ENCODE data around the gene FAM20A.

The FAM20A gene

DNA sequence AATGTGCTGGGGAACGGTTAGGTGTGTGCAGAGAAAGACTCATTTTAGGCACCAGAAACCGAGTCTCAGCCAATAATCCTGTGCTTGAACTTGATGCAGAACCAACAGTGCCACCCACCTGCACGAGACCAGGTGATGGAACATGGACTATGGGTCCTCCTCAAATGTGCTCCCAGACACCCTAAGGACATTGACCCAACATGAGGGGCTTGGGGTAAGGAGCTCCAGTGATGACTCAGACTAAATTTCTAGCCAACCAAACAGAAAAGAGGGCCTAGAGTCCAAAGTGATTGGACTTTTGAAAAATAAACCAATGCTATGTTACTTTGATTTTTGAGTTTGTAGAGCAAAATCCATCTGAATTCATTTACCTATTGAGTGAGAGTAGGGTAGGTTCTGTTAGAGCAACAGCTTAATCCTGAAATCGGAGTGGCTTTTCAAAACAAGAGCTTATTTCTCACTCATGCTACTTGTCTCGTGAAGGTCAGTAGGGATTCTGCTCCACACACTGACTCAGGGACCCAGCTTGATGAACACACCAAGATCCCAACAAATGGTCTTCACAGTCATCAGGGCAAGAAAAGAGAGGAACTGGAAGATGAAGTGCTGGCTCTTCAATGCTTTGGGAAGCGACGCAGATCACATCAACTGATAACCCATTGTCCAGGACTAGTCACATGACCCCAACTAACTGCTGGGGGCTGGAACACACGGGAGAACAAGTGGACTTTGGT is 21.8 kb downstream of the FAM20A start:
- no peak for DNase-seq (ENCODE audit: low read depth)
- no peak overlapping the region for H3K4me3 ChIP-seq (ENCODE audit: low read depth, low read length)
- TF ChIP-seq, protein P1, sequence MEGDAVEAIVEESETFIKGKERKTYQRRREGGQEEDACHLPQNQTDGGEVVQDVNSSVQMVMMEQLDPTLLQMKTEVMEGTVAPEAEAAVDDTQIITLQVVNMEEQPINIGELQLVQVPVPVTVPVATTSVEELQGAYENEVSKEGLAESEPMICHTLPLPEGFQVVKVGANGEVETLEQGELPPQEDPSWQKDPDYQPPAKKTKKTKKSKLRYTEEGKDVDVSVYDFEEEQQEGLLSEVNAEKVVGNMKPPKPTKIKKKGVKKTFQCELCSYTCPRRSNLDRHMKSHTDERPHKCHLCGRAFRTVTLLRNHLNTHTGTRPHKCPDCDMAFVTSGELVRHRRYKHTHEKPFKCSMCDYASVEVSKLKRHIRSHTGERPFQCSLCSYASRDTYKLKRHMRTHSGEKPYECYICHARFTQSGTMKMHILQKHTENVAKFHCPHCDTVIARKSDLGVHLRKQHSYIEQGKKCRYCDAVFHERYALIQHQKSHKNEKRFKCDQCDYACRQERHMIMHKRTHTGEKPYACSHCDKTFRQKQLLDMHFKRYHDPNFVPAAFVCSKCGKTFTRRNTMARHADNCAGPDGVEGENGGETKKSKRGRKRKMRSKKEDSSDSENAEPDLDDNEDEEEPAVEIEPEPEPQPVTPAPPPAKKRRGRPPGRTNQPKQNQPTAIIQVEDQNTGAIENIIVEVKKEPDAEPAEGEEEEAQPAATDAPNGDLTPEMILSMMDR (IDR thresholded peaks at IDR 0.05; ENCODE audit: low read depth, low read length, missing control alignments) = no peak
- in situ Hi-C loops (cut with HindIII; ENCODE audit: low sequenced_read_pairs) = no loop called here

DNA sequence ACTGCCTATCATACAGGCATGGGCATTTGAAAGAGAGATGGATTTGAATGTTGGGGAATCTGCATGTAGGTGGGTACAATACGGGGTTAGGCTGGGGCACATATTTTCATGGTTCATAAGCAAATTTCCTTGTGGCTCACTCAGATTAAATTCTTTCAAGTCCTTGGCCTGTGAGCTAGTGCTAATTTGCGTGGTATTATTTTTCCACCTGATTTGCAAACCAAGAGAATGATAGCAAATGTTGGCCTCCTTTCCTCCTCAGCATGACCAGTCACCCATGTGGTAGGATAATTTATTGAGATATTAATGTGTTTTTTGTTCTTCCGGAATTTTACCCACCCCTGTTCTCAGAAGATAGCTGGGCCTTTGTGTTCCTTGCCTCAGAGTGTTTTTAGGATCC is 22.9 kb downstream of the FAM20A start:
- H3K4me3 ChIP-seq (ENCODE audit: low read depth, low read length) = no peak overlapping the region
- TF ChIP-seq, protein P1 (IDR thresholded peaks at IDR 0.05; ENCODE audit: low read depth, low read length, missing control alignments) = no peak
- in situ Hi-C loops (cut with HindIII; ENCODE audit: low sequenced_read_pairs) = no loop called here
- DNase-seq (ENCODE audit: low read depth) = no peak

DNA sequence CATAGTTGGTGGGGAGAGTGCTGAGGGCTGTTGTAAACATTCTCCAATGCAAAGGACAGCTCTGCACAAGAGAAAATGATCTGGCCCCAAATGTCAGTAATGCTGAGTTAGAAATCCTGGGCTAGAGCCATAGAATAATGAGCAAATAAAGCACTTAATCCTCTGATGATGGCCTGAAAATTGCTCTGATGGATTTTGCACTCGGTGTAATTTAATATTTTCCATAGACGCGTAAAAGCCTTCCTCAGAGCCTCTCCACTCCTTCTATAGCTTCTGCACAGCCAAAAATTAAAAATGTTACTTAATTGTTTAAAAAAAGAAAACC is 23.7 kb downstream of the FAM20A start:
- no peak overlapping the region for H3K4me3 ChIP-seq (ENCODE audit: low read depth, low read length)
- TF ChIP-seq, protein P1 (IDR thresholded peaks at IDR 0.05; ENCODE audit: low read depth, low read length, missing control alignments) = no peak
- in situ Hi-C loops (cut with HindIII; ENCODE audit: low sequenced_read_pairs) = no loop called here
- DNase-seq (ENCODE audit: low read depth) = no peak

DNA sequence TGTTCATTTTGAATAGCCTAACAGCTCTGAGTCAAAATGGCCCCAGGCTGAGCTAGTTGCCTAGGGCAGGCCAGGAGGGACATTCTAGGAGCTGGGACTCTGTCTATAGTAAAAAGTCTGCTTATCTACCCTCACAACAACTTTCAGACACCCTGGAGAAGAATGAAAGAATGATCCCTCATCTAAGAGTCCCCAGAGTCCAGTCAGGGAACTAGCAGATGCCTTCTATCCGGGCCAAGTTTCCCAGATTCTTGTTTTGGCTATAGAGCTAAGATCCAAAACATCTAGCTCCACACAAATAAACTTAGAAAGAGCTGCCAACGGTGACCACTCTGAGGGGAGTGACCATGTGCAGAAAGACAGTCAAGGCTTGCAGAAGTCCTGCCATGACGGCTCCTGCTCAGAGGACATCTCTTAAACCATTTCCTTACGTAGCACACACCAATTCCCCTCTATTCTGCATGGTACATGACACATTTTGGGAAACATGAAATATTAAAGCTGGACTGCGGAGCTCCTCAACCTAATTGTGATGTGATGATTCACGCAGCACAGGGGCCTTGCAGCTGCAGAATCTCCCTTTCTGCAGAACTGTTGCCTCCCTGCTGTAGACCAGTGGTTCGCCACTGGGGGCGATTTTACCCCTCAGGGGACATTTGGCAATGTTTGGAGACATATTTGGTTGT is 24.2 kb downstream of the FAM20A start:
- in situ Hi-C loops (cut with HindIII; ENCODE audit: low sequenced_read_pairs) = no loop called here
- no peak overlapping the region for H3K4me3 ChIP-seq (ENCODE audit: low read depth, low read length)
- TF ChIP-seq, protein P1 (IDR thresholded peaks at IDR 0.05; ENCODE audit: low read depth, low read length, missing control alignments) = no peak
- DNase-seq (ENCODE audit: low read depth) = no peak

DNA sequence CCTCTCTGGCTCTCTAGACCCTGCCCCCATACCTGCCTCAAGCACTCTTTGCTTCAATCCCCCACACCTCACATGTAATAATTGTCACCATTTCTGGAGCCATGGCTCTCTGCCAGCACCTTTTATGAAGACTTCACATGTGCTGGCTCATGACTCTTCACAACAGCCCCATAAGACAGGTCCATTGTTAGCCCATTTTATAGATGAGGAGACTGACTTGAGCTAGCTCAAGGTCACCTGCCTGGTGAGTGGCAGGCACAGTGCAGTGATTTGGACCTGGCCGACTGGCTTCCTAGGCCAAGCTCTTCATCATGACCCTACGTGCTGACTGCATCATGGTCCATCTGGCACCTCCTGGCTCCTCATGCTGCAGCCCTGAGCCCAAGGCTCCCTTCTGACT is 25.0 kb downstream of the FAM20A start:
- H3K4me3 ChIP-seq (ENCODE audit: low read depth, low read length) = no peak overlapping the region
- TF ChIP-seq, protein P1 (IDR thresholded peaks at IDR 0.05; ENCODE audit: low read depth, low read length, missing control alignments) = no peak
- DNase-seq (ENCODE audit: low read depth) = no peak
- in situ Hi-C loops (cut with HindIII; ENCODE audit: low sequenced_read_pairs) = no loop called here

DNA sequence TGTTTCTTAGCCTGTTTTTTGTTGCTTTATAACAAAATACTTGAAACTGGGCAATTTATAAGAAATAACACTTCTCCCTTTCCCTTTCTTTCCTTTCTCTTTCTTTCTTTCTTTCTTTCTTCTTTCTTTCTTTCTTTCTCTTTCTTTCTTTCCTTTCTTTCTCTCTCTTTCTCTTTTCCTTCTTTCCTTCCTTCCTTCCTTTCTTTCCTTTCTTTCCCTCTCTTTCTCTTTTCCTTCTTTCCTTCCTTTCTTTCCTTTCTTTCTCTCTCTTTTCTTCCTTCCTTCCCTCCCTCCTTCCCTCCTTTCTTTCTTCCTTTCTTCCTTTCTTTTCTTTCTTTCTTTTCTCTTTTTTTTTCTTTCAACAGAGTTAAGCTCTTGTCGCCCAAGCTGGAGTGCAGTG is 27.8 kb downstream of the FAM20A start:
- in situ Hi-C loops (cut with HindIII; ENCODE audit: low sequenced_read_pairs) = no loop called here
- TF ChIP-seq, protein P1 (IDR thresholded peaks at IDR 0.05; ENCODE audit: low read depth, low read length, missing control alignments) = no peak
- DNase-seq (ENCODE audit: low read depth) = no peak
- no peak overlapping the region for H3K4me3 ChIP-seq (ENCODE audit: low read depth, low read length)

Measured in astrocyte of the cerebellum (primary cell).